Measurements from ENCODE around the gene RRP8. TPM values are rescaled to one million over a fixed set of nuclear protein-coding genes. Genes with fewer than 3 reads are reported as not detected.

Gene RRP8
- total RNA-seq, 1 donor from 2014 or later, result 16.2 TPM

GRCh38 chr11:6610591-6610990, 7.2 kb upstream of the RRP8 start:
- Mint-ChIP-seq H3K9me3 (ENCODE audit: unreplicated experiment) (peaks cover 8% of the 10 kb centered on the region), H3K36me3 (ENCODE audit: unreplicated experiment) (no peaks in the 10 kb centered on the region), H3K4me3 (ENCODE audit: unreplicated experiment) (peak overlapping the region; percentile 93), H3K27me3 (ENCODE audit: unreplicated experiment) (peaks cover 13% of the 10 kb centered on the region), H3K4me1 (ENCODE audit: low read depth, unreplicated experiment) (peaks cover 11% of the 10 kb centered on the region), H3K27ac (ENCODE audit: unreplicated experiment) (peak overlapping the region; percentile 92)
- TF ChIP-seq CTCF (IDR thresholded peaks at IDR 0.05; ENCODE audit: partially characterized antibody, unreplicated experiment), result no peak
- DNase-seq, result no peak

- peak overlapping the region; percentile 67 for H3K4me3 Mint-ChIP-seq (ENCODE audit: unreplicated experiment)
- no peak for DNase-seq
- peaks cover 11% of the 10 kb centered on the region for H3K4me1 Mint-ChIP-seq (ENCODE audit: low read depth, unreplicated experiment)
- no peak overlapping the region for H3K27ac Mint-ChIP-seq (ENCODE audit: unreplicated experiment)
- H3K27me3 Mint-ChIP-seq (ENCODE audit: unreplicated experiment), result peaks cover 11% of the 10 kb centered on the region
- H3K36me3 Mint-ChIP-seq (ENCODE audit: unreplicated experiment), result no peaks in the 10 kb centered on the region
- peaks cover 8% of the 10 kb centered on the region for H3K9me3 Mint-ChIP-seq (ENCODE audit: unreplicated experiment)
- TF ChIP-seq CTCF (IDR thresholded peaks at IDR 0.05; ENCODE audit: partially characterized antibody, unreplicated experiment), result no peak
Observed at GRCh38 chr11:6609502-6610015, 6.1 kb upstream of the RRP8 start.

- H3K4me1 Mint-ChIP-seq (ENCODE audit: low read depth, unreplicated experiment), result peaks cover 11% of the 10 kb centered on the region
- no peak for DNase-seq
- H3K27ac Mint-ChIP-seq (ENCODE audit: unreplicated experiment), result no peak overlapping the region
- TF ChIP-seq CTCF (IDR thresholded peaks at IDR 0.05; ENCODE audit: partially characterized antibody, unreplicated experiment), result no peak
- H3K36me3 Mint-ChIP-seq (ENCODE audit: unreplicated experiment), result no peaks in the 10 kb centered on the region
- no peak overlapping the region for H3K4me3 Mint-ChIP-seq (ENCODE audit: unreplicated experiment)
- H3K9me3 Mint-ChIP-seq (ENCODE audit: unreplicated experiment), result peaks cover 8% of the 10 kb centered on the region
- H3K27me3 Mint-ChIP-seq (ENCODE audit: unreplicated experiment), result peaks cover 11% of the 10 kb centered on the region
Observed at GRCh38 chr11:6608726-6609501, 5.5 kb upstream of the RRP8 start.

DNA sequence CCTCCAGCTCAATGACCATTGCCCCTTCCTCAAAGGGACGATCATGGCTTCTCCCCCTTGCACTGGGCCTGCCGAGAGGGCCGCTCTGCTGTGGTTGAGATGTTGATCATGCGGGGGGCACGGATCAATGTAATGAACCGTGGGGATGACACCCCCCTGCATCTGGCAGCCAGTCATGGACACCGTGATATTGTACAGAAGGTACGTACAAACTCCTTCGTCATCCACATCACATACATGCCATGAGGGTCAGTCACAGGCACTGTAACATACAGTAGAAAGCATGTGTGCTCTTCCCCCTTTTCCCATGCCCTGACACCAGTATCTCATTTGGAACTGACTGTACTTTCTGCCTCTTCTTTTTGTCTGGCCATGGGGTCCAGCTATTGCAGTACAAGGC, 4.6 kb upstream of the RRP8 start:
- no peaks in the 10 kb centered on the region for H3K36me3 Mint-ChIP-seq (ENCODE audit: unreplicated experiment)
- H3K4me1 Mint-ChIP-seq (ENCODE audit: low read depth, unreplicated experiment), result peaks cover 11% of the 10 kb centered on the region
- no peak for TF ChIP-seq CTCF (IDR thresholded peaks at IDR 0.05; ENCODE audit: partially characterized antibody, unreplicated experiment)
- H3K27me3 Mint-ChIP-seq (ENCODE audit: unreplicated experiment), result peaks cover 11% of the 10 kb centered on the region
- no peak for DNase-seq
- no peak overlapping the region for H3K4me3 Mint-ChIP-seq (ENCODE audit: unreplicated experiment)
- H3K9me3 Mint-ChIP-seq (ENCODE audit: unreplicated experiment), result peaks cover 8% of the 10 kb centered on the region
- peak overlapping the region; percentile 25 for H3K27ac Mint-ChIP-seq (ENCODE audit: unreplicated experiment)

GRCh38 chr11:6607190-6607795, 3.9 kb upstream of the RRP8 start:
- no peak for TF ChIP-seq CTCF (IDR thresholded peaks at IDR 0.05; ENCODE audit: partially characterized antibody, unreplicated experiment)
- H3K27me3 Mint-ChIP-seq (ENCODE audit: unreplicated experiment), result peaks cover 11% of the 10 kb centered on the region
- no peak for DNase-seq
- no peaks in the 10 kb centered on the region for H3K36me3 Mint-ChIP-seq (ENCODE audit: unreplicated experiment)
- peaks cover 8% of the 10 kb centered on the region for H3K9me3 Mint-ChIP-seq (ENCODE audit: unreplicated experiment)
- H3K4me1 Mint-ChIP-seq (ENCODE audit: low read depth, unreplicated experiment), result peaks cover 15% of the 10 kb centered on the region
- peak overlapping the region; percentile 81 for H3K4me3 Mint-ChIP-seq (ENCODE audit: unreplicated experiment)
- peak overlapping the region; percentile 88 for H3K27ac Mint-ChIP-seq (ENCODE audit: unreplicated experiment)

Data from glutamatergic neuron (in vitro differentiated cells).